HG02678 (cell line): ENCODE results near the gene PRDM16.
"Not testable (repeated sequence)": the region's sequence is repeated elsewhere in the genome, so short reads cannot be mapped to it uniquely, and the experiment has no call there.

Experiments used
- ATAC-seq: cut with Tn5 transposase; IDR thresholded peaks from one replicate; pipeline ENCODE4 v1.9.1; 2021; ENCODE audit warnings: mild to moderate bottlenecking, moderate library complexity; ENCODE audit not compliant: unreplicated experiment

PRDM16 gene

DNA sequence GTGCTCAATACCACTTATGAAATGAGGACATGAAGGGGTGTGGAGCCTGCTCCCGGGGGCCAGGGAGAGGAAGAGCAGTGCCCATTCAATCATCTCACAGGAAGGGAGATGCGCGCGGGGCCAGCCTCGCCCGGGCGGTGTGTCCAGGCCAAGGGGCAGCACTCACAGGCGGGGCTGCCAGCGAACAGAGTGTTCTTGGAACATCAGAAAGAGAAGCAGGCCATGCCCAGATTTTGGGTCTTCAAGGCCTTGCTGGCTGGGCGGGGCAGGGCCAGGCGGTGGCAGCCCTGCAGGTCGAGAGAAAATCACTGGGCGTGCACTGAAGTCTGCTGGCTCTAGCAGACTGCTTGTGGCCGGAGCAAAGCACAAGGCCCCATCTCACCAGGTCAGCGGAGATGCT is 168.6 kb downstream of the PRDM16 start:
- ATAC-seq: no peak

DNA sequence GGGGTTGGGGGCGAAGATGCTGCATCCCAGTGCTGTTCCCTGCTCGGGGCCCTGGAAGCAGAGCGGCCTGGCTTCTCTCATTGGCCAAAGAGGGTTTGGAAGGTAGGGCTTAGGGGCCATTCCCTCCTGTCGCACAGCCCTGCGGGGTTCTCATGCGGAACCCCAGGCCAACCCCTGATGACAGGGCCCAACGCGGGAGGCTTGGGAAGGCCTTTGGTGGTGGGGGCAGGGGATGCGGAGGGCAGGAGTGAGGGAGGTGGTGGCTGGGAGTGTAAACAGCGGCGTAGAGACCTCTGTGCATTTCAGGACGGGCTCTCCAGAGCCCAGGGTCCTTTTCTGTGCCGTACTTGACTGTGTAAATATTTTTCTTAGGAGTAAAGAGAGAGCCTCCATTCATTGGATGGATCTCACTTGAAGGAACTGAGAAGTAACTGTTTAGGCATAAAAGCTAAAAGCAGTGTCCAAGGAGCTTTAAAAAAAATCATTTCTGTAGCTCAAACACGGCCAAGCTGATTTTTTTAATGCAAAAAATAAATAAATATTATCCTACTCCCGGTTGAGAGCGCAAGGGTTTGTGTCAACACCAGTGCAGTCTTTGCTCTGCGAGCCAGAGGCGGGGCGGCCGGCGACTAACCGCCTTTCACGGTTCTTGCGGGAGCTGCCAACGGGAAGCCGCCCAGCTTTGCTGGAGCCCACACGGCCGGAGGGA is 169.1 kb downstream of the PRDM16 start:
- ATAC-seq: no peak

DNA sequence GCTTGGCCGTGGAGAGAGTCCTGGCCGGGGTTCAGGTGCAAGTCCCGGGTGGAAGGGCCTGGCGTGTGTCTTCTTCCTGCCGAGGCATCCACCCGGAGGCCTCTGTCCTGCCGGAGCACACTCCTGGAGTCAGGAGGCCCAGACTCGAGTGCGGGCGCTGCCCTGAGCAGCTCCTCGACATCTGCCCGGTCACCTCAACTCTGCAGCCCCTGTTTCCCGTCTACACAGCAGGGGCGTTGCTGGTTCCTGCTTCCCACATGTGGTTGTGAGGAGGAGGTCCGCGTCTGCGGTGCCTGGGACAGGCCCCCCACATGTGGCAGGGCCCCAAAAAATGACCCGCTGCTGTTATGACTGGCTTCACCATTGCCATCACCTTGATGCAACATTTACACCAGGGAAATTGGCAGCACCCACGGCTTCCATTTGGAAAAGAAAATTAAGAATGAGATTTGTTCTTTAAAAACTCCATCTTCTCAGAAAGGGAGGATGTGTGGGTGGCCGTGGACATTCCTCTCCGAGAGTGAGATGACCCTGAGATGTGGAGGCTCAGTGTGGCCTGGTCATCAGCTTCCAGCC is 169.8 kb downstream of the PRDM16 start:
- ATAC-seq: no peak

DNA sequence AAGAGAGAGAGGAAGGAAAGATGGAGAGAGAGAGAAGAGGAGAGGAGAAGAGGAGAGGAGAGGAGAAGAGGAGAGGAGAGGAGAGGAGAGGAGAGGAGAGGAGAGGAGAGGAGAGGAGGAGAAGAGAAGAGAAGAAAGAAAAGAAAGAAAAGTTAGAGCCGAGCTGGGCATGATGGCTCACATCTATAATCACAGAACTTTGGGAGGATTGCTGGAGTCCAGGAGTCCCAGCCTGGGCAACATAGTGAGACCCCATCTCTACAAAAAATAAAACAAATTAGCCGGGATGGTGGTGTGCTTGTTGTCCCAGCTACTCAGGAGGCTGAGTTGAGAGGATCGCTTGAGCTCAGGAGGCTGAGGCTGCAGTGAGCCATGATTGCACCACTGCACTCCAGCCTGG is 171.0 kb downstream of the PRDM16 start:
- ATAC-seq: not testable (repeated sequence)

DNA sequence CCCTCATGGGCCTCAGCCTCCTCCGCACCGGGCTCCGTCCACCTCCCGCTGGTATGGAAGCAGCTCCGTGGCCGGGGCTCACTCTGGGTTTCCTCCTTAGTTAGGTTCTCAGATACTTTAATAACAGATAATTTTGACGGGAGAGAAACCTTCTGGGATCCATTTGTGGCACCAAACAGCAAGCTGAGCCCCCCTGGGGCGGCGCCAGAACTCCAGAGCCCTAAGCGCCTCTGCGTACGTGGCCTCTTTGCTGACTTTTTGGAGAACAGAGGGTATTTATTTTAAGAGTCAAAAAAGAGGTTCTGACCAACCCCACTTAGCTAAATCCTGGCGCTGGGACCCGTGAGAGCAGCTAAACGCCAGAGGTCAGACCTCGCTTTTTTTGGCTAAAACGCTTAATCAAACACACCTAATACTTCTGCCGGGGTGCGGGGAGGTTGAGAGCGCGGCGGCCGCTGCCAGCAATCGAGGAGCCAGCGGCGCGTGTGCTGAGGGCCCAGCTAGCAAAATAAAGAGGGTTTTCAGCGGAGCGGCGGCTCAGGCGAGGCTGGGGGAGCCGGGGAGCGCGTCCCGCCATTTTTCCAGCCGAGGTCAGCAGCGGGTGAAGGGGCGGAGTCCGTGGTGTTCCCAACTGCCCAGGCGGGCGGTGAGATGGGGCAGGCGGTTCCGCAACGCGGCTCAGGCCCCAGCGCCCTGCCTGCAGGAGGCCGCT is 171.7 kb downstream of the PRDM16 start:
- ATAC-seq: no peak

DNA sequence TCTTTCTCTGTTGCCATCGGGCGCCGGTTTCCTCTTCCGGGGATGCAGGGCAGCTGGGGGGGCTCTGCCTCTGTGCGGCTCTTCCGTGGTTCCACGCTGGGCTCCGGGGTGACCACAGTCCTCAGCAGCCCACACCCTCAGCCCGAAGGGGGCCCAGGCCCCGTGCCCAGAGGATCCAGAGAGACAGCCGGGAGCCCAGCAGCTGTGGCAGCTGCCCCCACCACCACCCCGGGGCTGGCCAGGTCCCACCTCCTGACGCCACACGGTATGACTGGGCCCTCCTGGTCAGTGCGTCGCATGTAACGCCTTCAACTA is 172.2 kb downstream of the PRDM16 start:
- ATAC-seq: no peak

DNA sequence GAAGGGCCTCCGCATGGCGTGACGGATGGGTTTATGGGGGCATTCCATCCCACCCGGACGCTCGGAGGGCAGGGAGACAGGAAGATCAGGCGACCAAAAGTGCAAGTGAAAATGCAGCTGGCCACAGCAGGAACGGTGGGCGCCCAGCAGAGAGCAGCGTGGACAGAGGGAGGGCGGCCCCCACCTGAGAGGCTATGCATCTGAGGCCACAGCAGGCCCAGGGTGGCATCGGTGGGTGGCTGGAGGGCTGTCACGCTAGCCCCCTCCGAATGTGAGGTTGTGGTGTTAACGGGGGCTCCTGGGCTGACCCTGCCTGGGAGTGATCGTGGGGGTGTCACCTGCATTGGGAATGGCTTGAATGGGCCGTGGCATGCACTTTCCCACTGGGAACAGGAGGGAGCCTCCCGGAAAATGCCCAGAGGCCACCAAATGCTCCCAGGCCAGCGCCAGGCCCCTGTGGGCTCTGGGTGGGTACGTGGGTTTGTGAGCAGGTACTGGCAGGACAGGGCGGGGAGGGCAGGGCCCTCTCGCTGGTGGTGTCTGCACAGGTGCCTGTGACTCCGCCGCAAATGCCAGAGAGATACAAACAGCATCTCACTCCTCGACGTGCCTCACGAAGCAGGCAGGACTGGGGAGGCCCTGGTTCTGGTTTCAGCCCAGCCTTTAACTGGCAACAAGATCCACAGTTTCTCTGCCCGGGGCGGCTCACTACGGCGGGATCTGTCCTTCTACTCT is 172.8 kb downstream of the PRDM16 start:
- ATAC-seq: no peak

DNA sequence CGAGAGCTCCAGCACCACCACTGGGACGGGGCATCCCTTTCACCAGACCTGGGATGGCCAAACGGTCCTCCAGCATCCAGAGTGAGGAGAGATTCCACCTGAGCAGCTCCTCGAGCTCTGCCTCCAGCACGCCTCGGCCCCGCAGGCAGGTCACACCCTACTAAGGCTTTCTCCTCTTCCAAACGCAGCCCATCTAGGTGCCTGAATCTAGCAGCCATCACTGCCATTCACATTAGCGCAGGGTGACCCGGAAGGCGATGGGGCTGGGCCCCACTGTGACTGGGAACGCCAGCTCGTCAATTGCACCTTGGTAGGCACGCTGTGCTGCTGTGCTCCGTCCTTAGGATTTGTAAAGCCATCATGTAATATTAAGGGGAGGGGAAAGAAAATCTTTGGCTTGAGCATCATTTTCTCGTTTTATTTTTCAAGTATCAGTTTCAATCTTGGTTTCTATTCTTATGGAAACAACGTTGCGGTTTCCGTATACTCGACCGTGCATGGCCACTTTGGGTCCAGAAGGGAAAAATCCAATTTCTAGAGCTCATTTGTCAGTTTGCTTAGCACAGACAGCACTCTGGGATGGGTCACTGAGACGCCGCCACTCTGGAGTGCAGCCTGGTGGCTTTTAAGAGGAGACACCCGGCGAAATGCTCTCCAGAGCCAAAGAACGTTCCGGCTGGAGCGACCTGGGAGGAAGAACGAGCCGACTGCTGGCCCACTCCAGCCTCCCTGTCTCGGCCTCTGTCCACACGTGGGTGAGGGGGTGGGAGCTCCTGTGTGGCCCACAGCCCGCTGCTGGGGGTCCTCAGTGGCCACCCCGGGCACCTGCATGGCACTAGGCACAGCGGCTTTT is 173.6 kb downstream of the PRDM16 start:
- ATAC-seq: no peak

DNA sequence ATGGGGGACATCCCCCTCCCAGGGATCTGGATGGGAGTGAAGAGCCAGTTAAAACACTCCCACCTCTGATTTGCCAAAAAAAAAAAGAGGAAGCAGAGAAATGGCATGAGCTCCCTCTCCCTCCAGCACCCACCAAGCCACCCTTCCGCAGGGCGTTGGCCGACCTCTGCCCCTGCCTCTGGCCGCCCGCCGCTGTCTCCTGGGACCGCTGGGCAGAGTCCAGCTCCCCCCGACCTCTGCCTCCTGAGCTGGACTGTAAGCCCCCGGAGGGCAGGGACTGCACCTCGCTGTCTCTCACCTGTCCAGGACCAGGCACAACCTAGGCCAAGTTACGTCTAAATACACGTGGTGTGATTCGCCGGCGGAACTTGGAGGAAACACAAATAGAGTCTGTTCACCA is 174.3 kb downstream of the PRDM16 start:
- ATAC-seq: no peak

DNA sequence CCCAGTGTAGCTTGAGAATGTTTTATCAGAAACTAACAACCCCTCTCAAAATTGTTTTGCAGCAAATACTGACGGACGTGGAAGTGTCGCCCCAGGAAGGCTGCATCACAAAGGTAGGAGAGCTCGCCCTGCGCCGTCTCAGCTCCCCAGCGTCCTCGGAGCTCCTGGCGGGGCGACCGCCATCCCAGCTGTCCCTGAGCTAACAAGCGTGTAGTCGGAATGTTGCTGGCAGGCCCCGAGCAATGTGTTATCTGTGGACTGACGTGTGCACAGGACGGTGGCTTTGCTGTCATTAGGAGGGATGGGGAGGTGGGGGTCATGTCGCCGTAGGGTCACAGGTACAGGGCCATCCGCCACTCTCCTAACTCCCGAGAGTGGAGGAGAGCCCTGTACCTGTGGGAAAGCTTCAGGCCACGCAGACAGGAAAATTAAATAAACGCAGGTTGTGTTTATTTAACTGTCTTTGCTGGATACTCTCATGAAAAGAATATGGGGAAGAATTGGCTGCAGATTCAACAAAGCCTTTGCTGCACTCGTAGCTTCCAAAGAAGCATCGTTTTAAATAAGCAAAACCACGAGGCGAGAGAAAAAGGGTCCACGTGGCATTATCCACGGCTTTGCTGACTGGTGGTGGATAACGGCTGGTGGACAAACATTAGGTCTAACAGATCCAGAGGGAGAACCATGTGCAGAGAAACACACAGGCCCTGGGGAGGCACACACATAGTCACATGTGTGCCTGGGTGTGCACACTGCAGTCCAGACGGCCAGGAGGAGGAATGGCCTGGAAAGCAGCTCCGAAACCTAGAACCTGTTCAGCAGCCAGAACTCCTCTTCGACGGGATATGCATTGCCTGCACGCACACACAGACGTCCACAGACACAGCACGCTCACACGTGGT is 175.3 kb downstream of the PRDM16 start:
- ATAC-seq: no peak

DNA sequence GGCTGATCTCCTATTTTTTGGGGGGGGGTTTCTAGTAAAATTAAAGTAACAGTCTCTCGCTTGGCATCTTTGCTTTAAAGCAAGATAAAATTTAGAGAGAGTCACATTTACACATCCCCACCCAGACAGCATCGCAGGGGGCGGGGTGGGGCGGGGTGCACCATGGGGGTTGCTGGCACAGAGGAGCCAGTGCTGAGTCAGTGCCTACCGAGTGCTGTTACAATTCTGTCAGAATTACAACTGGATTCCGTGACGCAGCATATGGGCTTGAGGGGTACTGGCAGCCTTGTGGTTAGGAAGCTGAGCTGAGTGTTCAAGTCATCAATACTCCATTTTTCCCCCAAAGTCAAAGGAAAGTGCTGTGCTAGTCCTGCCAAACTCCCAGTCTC is 175.9 kb downstream of the PRDM16 start:
- no peak for ATAC-seq

DNA sequence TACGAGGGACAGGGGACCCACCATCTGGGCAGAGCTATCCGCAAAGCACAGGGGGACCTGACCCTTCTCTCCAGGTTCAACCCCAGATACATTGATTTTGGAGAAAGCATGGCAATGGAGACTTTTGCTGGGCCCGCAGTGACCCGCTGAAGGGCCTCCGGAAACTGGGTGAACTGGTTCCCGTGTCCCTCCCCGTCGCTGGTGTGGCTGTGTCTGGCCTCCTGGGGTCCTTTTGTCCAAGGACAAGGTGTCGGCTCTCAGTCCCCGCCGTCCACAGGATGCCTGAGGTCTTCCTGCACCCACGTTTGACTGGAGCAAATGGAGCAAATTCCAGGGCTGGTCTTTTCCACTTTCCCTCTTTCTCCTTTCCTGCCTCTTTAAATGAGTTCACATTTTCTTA is 176.3 kb downstream of the PRDM16 start:
- no peak for ATAC-seq

DNA sequence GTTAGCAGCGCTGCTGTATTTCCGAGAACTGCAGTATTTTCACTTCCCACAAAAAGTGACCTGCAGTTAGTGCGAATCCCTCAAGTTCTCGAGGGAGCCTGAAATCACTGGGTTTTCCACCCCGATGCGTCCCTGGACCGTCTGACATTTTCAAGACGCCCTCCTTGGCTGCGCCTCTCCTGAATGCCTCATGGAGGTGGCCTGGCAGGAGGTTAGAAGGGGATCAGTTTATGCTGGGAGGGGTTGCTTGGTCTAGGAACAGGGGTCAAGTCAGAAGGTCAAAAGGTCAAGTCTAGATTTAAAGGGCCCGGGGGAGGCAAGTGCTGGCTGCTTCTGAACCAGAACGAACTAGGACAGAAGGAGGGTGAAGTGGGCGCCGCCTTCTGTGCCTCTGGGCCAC is 176.8 kb downstream of the PRDM16 start:
- ATAC-seq: no peak

DNA sequence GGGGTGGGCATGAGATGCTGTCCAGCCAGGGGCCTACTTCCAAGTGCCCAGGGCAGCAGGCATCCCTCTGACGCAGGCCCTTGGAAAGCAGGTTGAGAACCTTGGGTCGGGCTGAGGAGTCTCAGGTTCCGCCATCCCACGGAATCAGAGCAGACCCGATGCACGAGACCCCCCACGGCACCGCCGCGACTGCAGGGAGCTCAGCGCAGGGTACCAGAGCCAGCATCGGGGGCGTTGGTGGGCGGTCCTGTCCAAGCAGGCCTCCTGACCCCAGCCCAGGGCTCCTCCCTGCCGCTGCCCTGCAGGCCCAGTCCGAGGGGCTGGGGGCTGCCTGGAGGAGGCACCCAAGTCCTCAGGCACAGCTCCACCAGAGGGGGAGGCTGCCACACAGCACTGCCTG is 177.2 kb downstream of the PRDM16 start:
- ATAC-seq: no peak

DNA sequence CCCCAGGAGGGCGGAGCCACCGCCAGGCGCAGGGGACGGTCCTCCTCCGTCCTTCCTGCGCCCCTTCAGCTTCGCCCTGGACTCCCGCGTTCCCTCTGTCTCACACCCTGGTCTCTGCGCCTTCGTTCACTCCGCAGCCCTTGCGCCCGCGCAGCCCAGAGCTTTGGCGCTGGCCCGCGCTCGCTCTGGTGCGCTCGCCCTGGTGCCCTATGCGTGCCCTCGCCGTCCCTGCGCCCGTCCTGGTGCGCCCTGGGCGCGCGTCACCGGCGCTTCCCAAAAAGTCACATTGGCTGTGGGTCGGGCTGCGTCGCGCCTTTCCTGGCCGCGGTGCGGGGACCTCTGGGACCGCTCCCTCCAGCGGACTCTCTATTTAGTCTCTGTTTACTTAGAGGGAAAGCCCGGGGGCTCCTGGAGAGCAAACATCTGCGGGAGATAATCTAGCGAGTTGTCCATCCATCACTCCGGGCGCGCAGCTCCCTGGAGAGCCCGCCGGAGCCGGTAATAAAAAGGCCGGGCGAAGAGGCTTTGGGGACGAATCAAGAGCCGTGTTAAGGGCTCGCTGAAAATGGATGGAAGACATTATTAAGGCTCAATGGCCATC is 178.6 kb downstream of the PRDM16 start:
- no peak for ATAC-seq

DNA sequence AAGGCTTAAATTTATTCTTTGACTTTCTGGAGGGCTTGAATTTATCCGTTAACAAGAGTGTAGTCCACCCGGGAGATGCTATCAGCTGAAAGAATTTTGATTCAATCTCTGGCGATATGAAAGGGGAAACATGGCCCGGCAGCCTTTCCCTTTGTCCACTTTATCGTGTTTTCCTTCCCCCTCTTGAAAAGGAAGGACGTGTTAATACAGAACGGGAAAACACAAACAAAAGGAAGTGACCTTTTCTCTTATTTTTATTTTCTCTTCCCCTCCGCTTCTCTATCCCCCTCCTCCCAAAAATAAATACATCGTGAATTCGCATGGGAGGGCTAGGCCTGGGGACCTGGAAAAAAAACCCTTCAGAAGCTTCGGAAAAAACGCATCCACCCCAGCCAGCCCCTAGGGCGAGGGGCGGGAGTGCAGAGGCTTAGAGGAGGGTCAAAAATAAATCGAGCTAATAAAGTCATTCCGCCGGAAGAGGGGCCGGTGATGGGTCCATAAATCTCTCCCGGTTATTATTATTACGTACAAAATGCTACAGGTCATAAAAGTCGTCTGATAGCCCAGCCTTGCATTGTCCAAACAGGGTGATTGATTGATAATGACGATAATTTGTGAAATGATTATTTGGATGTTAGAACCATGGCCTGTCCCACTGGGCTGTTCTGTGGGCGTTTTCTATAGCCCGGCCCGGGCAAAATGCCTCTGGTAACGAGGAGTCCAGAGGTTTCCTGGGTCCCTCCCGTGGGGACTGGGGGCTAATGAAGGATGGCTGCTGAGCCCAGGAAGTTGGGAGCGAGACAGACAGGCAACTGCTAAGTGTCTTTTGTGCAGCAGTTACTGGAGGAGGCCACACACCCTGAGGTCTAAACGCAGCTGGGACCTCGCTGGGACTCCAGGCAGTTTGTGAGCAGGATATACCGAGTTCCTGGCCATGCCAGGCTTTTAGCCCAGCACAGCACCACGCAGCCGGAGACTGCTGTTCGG is 179.4 kb downstream of the PRDM16 start:
- no peak for ATAC-seq

DNA sequence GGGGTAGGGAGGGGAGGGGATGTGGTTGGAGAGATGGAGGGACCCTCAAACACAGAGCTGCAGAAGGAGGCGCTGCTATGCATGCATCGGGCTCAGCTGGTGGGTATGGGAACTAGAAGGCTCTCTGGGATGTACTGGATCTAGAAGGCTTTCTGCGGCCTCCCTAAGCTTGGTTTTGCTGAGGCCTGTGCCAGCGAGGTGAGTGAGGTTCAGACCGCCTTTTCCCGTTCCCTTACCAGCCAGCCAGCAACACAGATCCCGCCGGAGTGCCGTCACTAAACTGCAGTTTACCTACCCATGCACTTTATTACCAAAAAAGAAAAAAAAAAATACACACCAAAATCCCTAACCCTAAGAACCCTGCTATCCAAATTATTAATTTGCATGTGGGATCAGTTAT is 180.2 kb downstream of the PRDM16 start:
- ATAC-seq: no peak
